CD4-positive, alpha-beta T cell treated with Interleukin-10 for 1 hour (primary cell): ENCODE results near the gene SLC1A3.

ENCODE experiments used
- DNase-seq: peaks from one replicate; pipeline ENCODE4 v3.0.0-alpha.2; 2020

Gene SLC1A3

GRCh38 chr5:36658038-36658756 is 51.8 kb downstream of the SLC1A3 start:
- no peak for DNase-seq

GRCh38 chr5:36659411-36659810 is 53.0 kb downstream of the SLC1A3 start:
- DNase-seq = no peak

- DNase-seq = no peak
Measured at GRCh38 chr5:36660397-36661049, 54.1 kb downstream of the SLC1A3 start.

GRCh38 chr5:36661456-36662220 is 55.2 kb downstream of the SLC1A3 start:
- no peak for DNase-seq

- no peak for DNase-seq
Measured at GRCh38 chr5:36662291-36662851, 56.0 kb downstream of the SLC1A3 start.

- DNase-seq = no peak
Measured at GRCh38 chr5:36664766-36665165, 58.4 kb downstream of the SLC1A3 start.

GRCh38 chr5:36665628-36666027 is 59.2 kb downstream of the SLC1A3 start:
- no peak for DNase-seq

- DNase-seq = no peak
Measured at GRCh38 chr5:36666274-36666673, 59.9 kb downstream of the SLC1A3 start.

- DNase-seq = no peak
Measured at GRCh38 chr5:36666986-36667385, 60.6 kb downstream of the SLC1A3 start.

GRCh38 chr5:36667824-36668223 is 61.4 kb downstream of the SLC1A3 start:
- DNase-seq = no peak

- DNase-seq = no peak
Measured at GRCh38 chr5:36669015-36669651, 62.7 kb downstream of the SLC1A3 start.

GRCh38 chr5:36670548-36670947 is 64.1 kb downstream of the SLC1A3 start:
- DNase-seq = no peak

- no peak for DNase-seq
Measured at GRCh38 chr5:36675282-36675681, 68.9 kb downstream of the SLC1A3 start.

GRCh38 chr5:36679221-36679989 is 73.0 kb downstream of the SLC1A3 start:
- DNase-seq = no peak

- DNase-seq = no peak
Measured at GRCh38 chr5:36680066-36680465, 73.7 kb downstream of the SLC1A3 start.

- DNase-seq = no peak
Measured at GRCh38 chr5:36681711-36682110, 75.3 kb downstream of the SLC1A3 start.

- DNase-seq = no peak
Measured at GRCh38 chr5:36682499-36682898, 76.1 kb downstream of the SLC1A3 start.

- no peak for DNase-seq
Measured at GRCh38 chr5:36683821-36684434, 77.5 kb downstream of the SLC1A3 start.

GRCh38 chr5:36685631-36686288 is 79.4 kb downstream of the SLC1A3 start:
- no peak for DNase-seq

GRCh38 chr5:36686881-36687280 is 80.5 kb downstream of the SLC1A3 start:
- DNase-seq = no peak

GRCh38 chr5:36688722-36689121 is 82.3 kb downstream of the SLC1A3 start:
- DNase-seq = no peak
